SHP77 treated with DMSO at 0.1 percent for 48 hours (cell line): ENCODE measurements around the gene ANO2.

Source experiments
- DNase-seq: peaks from one replicate; lab custom pipeline; 2025; lab: John Stamatoyannopoulos, UW

Gene ANO2

GRCh38 chr12:5964913-5965900, 20.1 kb upstream of the ANO2 start:
- no peak for DNase-seq

- DNase-seq: no peak
These were observed 18.5 kb upstream of the ANO2 start for GRCh38 chr12:5963515-5963914.

- DNase-seq: no peak
These were observed 15.7 kb upstream of the ANO2 start for GRCh38 chr12:5960783-5961182.

- DNase-seq: no peak
These were observed 11.9 kb upstream of the ANO2 start for GRCh38 chr12:5956987-5957386.

GRCh38 chr12:5954661-5955060, 9.6 kb upstream of the ANO2 start:
- no peak for DNase-seq

- no peak for DNase-seq
These were observed 9.0 kb upstream of the ANO2 start for GRCh38 chr12:5953835-5954586.

- DNase-seq: no peak
These were observed 7.0 kb upstream of the ANO2 start for GRCh38 chr12:5952031-5952430.

GRCh38 chr12:5948696-5949095, 3.6 kb upstream of the ANO2 start:
- DNase-seq: no peak

GRCh38 chr12:5947006-5947405, 1.9 kb upstream of the ANO2 start:
- no peak for DNase-seq

- no peak for DNase-seq
These were observed 1.3 kb upstream of the ANO2 start for GRCh38 chr12:5946388-5946787.

GRCh38 chr12:5944688-5945070, 380 bp downstream of the ANO2 start:
- DNase-seq: no peak

GRCh38 chr12:5944053-5944452, 1.0 kb downstream of the ANO2 start:
- DNase-seq: no peak

- no peak for DNase-seq
These were observed 3.2 kb downstream of the ANO2 start for GRCh38 chr12:5941907-5942306.

- no peak for DNase-seq
These were observed 17.1 kb downstream of the ANO2 start for GRCh38 chr12:5927732-5928516.

GRCh38 chr12:5925646-5926045, 19.4 kb downstream of the ANO2 start:
- DNase-seq: no peak

GRCh38 chr12:5924342-5924741, 20.7 kb downstream of the ANO2 start:
- no peak for DNase-seq

- DNase-seq: no peak
These were observed 21.3 kb downstream of the ANO2 start for GRCh38 chr12:5923751-5924150.

- DNase-seq: no peak
These were observed 21.9 kb downstream of the ANO2 start for GRCh38 chr12:5923043-5923605.

- no peak for DNase-seq
These were observed 22.8 kb downstream of the ANO2 start for GRCh38 chr12:5921966-5922899.

GRCh38 chr12:5921027-5921909, 23.8 kb downstream of the ANO2 start:
- no peak for DNase-seq
